Osteocyte (in vitro differentiated cells): ENCODE measurements around the gene TAS2R10. TPM values are rescaled to one million over a fixed set of nuclear protein-coding genes. Genes with fewer than 3 reads are reported as not detected.

Experiments
- DNase-seq: peaks from one replicate; pipeline ENCODE4 v3.0.0; 2021; ENCODE audit warnings: mixed read lengths; ENCODE audit not compliant: unreplicated experiment; ENCODE audit errors: extremely low spot score
- H3K27ac Mint-ChIP-seq: one replicate; pipeline ENCODE4 v1.8.0; 2021; ENCODE audit warnings: mild to moderate bottlenecking, mixed read lengths; ENCODE audit not compliant: unreplicated experiment
- H3K27me3 Mint-ChIP-seq: one replicate; pipeline ENCODE4 v1.8.0; 2021; ENCODE audit warnings: mixed read lengths; ENCODE audit not compliant: unreplicated experiment
- H3K36me3 Mint-ChIP-seq: one replicate; pipeline ENCODE4 v1.8.0; 2021; ENCODE audit warnings: mixed read lengths; ENCODE audit not compliant: unreplicated experiment
- H3K4me1 Mint-ChIP-seq: one replicate; pipeline ENCODE4 v1.8.0; 2021; ENCODE audit warnings: mixed read lengths; ENCODE audit not compliant: unreplicated experiment
- H3K4me3 Mint-ChIP-seq: one replicate; pipeline ENCODE4 v1.8.0; 2021; ENCODE audit warnings: mild to moderate bottlenecking, moderate library complexity, mixed read lengths; ENCODE audit not compliant: unreplicated experiment
- H3K9me3 Mint-ChIP-seq: one replicate; pipeline ENCODE4 v1.8.0; 2021; ENCODE audit warnings: mixed read lengths; ENCODE audit not compliant: unreplicated experiment
- CTCF ChIP-seq: fragments of 200-600 bp; sonication (generic); IDR thresholded peaks from 2 replicates; pipeline ENCODE4 v1.5.0; 2021; ENCODE audit warnings: antibody characterized with exemption, mild to moderate bottlenecking, moderate library complexity
- total RNA-seq: library from RNA; stranded (reverse); gene quantifications from 2 replicates; pipeline ENCODE4 v1.2.1, GENCODE V29; 2021

TAS2R10 gene
- total RNA-seq, 1 donor from 2014 or later: 1.5 TPM

GRCh38 chr12:10855807-10856206 lies 29.6 kb upstream of the TAS2R10 start:
- TF ChIP-seq CTCF: no peak
- peaks cover 35% of the 10 kb centered on the region for H3K36me3 Mint-ChIP-seq
- no peak for DNase-seq
- H3K4me3 Mint-ChIP-seq: no peak overlapping the region
- H3K27me3 Mint-ChIP-seq: no peaks in the 10 kb centered on the region
- H3K4me1 Mint-ChIP-seq: no peaks in the 10 kb centered on the region
- peaks cover 27% of the 10 kb centered on the region for H3K9me3 Mint-ChIP-seq
- H3K27ac Mint-ChIP-seq: no peak overlapping the region

DNA sequence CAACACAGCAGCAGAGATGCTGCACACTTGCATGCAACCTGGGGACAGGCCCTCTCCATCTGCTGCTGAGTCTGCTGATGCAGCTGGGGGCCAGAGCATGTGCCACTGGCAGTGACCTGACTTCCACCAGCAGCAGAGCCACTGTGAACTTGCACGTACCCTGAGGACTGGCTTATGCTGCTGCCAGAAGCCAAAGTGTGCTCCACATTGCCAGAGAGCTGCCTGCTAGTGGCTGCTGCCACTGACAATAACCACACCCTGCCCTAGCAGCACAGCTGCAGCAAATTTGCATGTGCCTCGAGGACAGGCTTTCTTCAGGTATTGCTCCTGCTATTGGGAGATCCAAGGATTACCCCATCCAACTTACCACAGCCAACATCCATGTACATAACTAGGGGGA lies 27.6 kb upstream of the TAS2R10 start:
- Mint-ChIP-seq H3K4me3 (no peak overlapping the region), H3K4me1 (no peaks in the 10 kb centered on the region), H3K36me3 (peaks cover 39% of the 10 kb centered on the region), H3K9me3 (peaks cover 27% of the 10 kb centered on the region), H3K27me3 (no peaks in the 10 kb centered on the region), H3K27ac (no peak overlapping the region)
- TF ChIP-seq CTCF: no peak
- peak; percentile 82 for DNase-seq

DNA sequence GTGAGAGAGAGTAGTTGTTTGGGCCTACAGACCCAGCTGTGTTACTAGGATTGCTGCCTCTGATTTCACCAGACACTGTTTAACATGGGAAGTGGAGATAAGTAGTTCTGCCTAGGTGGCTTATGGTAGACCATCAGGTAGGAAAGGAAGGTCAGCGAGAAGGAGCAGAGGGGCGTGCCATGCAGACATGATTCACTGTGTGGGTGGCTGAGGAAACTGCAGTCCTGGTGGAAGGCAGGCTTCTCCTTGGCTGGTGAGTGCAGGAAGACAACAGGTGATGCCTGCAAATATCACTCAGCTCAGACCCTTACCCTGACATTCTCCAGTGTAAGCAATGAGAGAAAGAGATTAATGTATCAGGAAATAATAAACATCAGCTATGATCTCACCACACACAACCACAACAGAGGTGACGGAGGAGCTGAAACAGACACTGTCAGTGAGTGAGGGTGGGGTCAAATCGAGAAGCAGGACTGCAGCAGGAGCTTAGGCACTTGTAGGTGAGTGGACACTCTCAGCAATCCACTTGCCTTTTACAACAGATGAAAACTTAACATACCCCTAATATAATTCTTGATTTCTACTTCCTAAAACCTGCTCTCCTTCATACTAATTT lies 25.2 kb upstream of the TAS2R10 start:
- Mint-ChIP-seq H3K27me3 (no peaks in the 10 kb centered on the region), H3K9me3 (peaks cover 6% of the 10 kb centered on the region)

GRCh38 chr12:10849425-10849878 lies 23.3 kb upstream of the TAS2R10 start, which contains the start of gene PRR4:
PRR4 (minus strand) TSS chr12:10849475; CDS start chr12:10849437, 38 bp downstream.
- Mint-ChIP-seq H3K36me3 (peaks cover 17% of the 10 kb centered on the region), H3K27ac (no peak within 1 kb of the TSS), H3K9me3 (no peaks in the 10 kb centered on the region), H3K27me3 (no peaks in the 10 kb centered on the region), H3K4me3 (no peak within 1 kb of the TSS), H3K4me1 (no peaks in the 10 kb centered on the region)
- TF ChIP-seq CTCF: no peak
- no peak for DNase-seq

More for the DNA sequence above, 25.2 kb upstream of the TAS2R10 start:
- no peaks in the 10 kb centered on the region for H3K4me1 Mint-ChIP-seq
- no peak overlapping the region for H3K4me3 Mint-ChIP-seq
- H3K27ac Mint-ChIP-seq: no peak overlapping the region
- no peak for TF ChIP-seq CTCF
- DNase-seq: no peak
- peaks cover 26% of the 10 kb centered on the region for H3K36me3 Mint-ChIP-seq

DNA sequence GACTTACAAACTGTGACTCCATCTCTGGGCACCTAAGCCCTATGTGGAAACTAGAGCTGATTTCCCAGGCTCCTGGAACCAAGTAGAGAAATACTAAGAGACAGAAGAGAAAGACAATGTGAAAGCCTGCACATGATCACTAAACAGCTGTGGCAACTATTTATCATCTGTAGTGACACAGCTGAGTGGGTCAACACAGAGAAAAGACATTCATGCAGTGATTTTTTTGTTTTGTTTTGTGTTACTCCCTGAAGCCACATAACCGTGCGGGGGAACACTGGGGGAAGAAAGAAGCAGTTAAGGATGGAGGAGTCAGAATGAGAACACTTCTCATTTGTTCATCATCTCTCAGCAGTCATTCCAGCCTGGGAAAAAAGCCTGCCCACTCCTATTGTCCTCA lies 21.6 kb upstream of the TAS2R10 start:
- H3K9me3 Mint-ChIP-seq: no peaks in the 10 kb centered on the region
- TF ChIP-seq CTCF: no peak

More for the DNA sequence above, 21.6 kb upstream of the TAS2R10 start:
- H3K4me1 Mint-ChIP-seq: no peaks in the 10 kb centered on the region
- DNase-seq: no peak
- no peak overlapping the region for H3K4me3 Mint-ChIP-seq
- H3K27ac Mint-ChIP-seq: no peak overlapping the region
- H3K27me3 Mint-ChIP-seq: no peaks in the 10 kb centered on the region
- peaks cover 20% of the 10 kb centered on the region for H3K36me3 Mint-ChIP-seq
